ENCODE measurements around the gene GPRIN3. TPM values are rescaled to one million over a fixed set of nuclear protein-coding genes. Genes with fewer than 3 reads are reported as not detected.

Gene GPRIN3
- total RNA-seq, 2 donors from 2014 or later, result 2.1 to 2.3 TPM

- H3K27ac Mint-ChIP-seq, result no peak overlapping the region
- H3K9me3 Mint-ChIP-seq, result no peaks in the 10 kb centered on the region
- no peak overlapping the region for H3K4me3 Mint-ChIP-seq
- Histone ChIP-seq H3K9me3 (ENCODE audit: control insufficient read depth, low read length) (no peaks in the 10 kb centered on the region), H3K36me3 (ENCODE audit: control insufficient read depth, insufficient read depth, low read length) (no peaks in the 10 kb centered on the region), H3K4me1 (ENCODE audit: control insufficient read depth, insufficient read depth, low read length) (no peaks in the 10 kb centered on the region), H3K4me3 (ENCODE audit: low read length) (no peak overlapping the region), H3K27ac (ENCODE audit: low read depth, low read length) (no peak overlapping the region), H3K27me3 (ENCODE audit: control insufficient read depth, insufficient read depth, low read length, poor library complexity, severe bottlenecking) (no peaks in the 10 kb centered on the region), H3K9ac (ENCODE audit: extremely low read depth, low read length, poor library complexity, severe bottlenecking) (no peak overlapping the region)
- no peaks in the 10 kb centered on the region for H3K36me3 Mint-ChIP-seq (ENCODE audit: low read depth)
- no peak for TF ChIP-seq CTCF (conservative IDR thresholded peaks at IDR 0.05)
- no peak for DNase-seq
- 80% methylated on average over 2 of the region's 2 CpGs; no CpG with 5 or more reads in 1 of the 2 experiments for WGBS, 2 experiments (ENCODE audit: insufficient coverage in 1 of 2, insufficient read length in 1 of 2)
- no peaks in the 10 kb centered on the region for H3K4me1 Mint-ChIP-seq
- no peaks in the 10 kb centered on the region for H3K27me3 Mint-ChIP-seq (ENCODE audit: insufficient read depth)
Observed at GRCh38 chr4:89347363-89348025, 39.9 kb upstream of the GPRIN3 start.

GRCh38 chr4:89344571-89344970 is 37.0 kb upstream of the GPRIN3 start:
- Histone ChIP-seq H3K27ac (ENCODE audit: low read depth, low read length) (no peak overlapping the region), H3K9ac (ENCODE audit: extremely low read depth, low read length, poor library complexity, severe bottlenecking) (no peak overlapping the region), H3K9me3 (ENCODE audit: control insufficient read depth, low read length) (no peaks in the 10 kb centered on the region), H3K4me1 (ENCODE audit: control insufficient read depth, insufficient read depth, low read length) (no peaks in the 10 kb centered on the region), H3K27me3 (ENCODE audit: control insufficient read depth, insufficient read depth, low read length, poor library complexity, severe bottlenecking) (no peaks in the 10 kb centered on the region), H3K4me3 (ENCODE audit: low read length) (no peak overlapping the region), H3K36me3 (ENCODE audit: control insufficient read depth, insufficient read depth, low read length) (no peaks in the 10 kb centered on the region)
- no peak for DNase-seq
- no peaks in the 10 kb centered on the region for H3K4me1 Mint-ChIP-seq
- H3K9me3 Mint-ChIP-seq, result no peaks in the 10 kb centered on the region
- no peak overlapping the region for H3K4me3 Mint-ChIP-seq
- no peak overlapping the region for H3K27ac Mint-ChIP-seq
- 96% methylated on average over 3 of the region's 3 CpGs; no CpG with 5 or more reads in 1 of the 2 experiments for WGBS, 2 experiments (ENCODE audit: insufficient coverage in 1 of 2, insufficient read length in 1 of 2)
- TF ChIP-seq CTCF (conservative IDR thresholded peaks at IDR 0.05), result no peak
- no peaks in the 10 kb centered on the region for H3K36me3 Mint-ChIP-seq (ENCODE audit: low read depth)
- H3K27me3 Mint-ChIP-seq (ENCODE audit: insufficient read depth), result no peaks in the 10 kb centered on the region

- Mint-ChIP-seq H3K4me3 (no peak overlapping the region), H3K27ac (no peak overlapping the region), H3K4me1 (peaks cover 6% of the 10 kb centered on the region), H3K36me3 (ENCODE audit: low read depth) (no peaks in the 10 kb centered on the region), H3K9me3 (no peaks in the 10 kb centered on the region), H3K27me3 (ENCODE audit: insufficient read depth) (no peaks in the 10 kb centered on the region)
- Histone ChIP-seq H3K27ac (ENCODE audit: low read depth, low read length) (no peak overlapping the region), H3K4me3 (ENCODE audit: low read length) (no peak overlapping the region), H3K9ac (ENCODE audit: extremely low read depth, low read length, poor library complexity, severe bottlenecking) (no peak overlapping the region), H3K27me3 (ENCODE audit: control insufficient read depth, insufficient read depth, low read length, poor library complexity, severe bottlenecking) (no peaks in the 10 kb centered on the region), H3K9me3 (ENCODE audit: control insufficient read depth, low read length) (no peaks in the 10 kb centered on the region), H3K4me1 (ENCODE audit: control insufficient read depth, insufficient read depth, low read length) (peaks cover 9% of the 10 kb centered on the region), H3K36me3 (ENCODE audit: control insufficient read depth, insufficient read depth, low read length) (no peaks in the 10 kb centered on the region)
- TF ChIP-seq CTCF (conservative IDR thresholded peaks at IDR 0.05), result no peak
- DNase-seq, result no peak
Observed at GRCh38 chr4:89338206-89338605, 30.6 kb upstream of the GPRIN3 start.
